ENCODE measurements around the gene CABLES1. TPM values are rescaled to one million over a fixed set of nuclear protein-coding genes. Genes with fewer than 3 reads are reported as not detected.

Gene CABLES1
- polyA plus RNA-seq, 1 donor (not counting 4 experiments of a cell fraction or from before 2014, with no cell fraction given): 1.00 TPM

GRCh38 chr18:23244401-23244800, 109.1 kb downstream of the CABLES1 start:
- no peaks in the 10 kb centered on the region for H3K27me3 ChIP-seq (ENCODE audit: control insufficient read depth, extremely low read depth, insufficient read depth, low read length)
- H3K4me2 ChIP-seq (ENCODE audit: control insufficient read depth, extremely low read depth, insufficient read depth, low read depth, low read length): no peak overlapping the region
- TF ChIP-seq CTCF (optimal IDR thresholded peaks at IDR 0.05 in 1 of 3, IDR thresholded peaks at IDR 0.05 in 1 of 3, conservative IDR thresholded peaks at IDR 0.05 in 1 of 3; ENCODE audit: extremely low read depth in 1 of 3, insufficient read depth in 2 of 3, low read length in 3 of 3) (no peak), EZH2 (IDR thresholded peaks at IDR 0.05; ENCODE audit: low read length) (no peak)
- H2AFZ ChIP-seq (ENCODE audit: control insufficient read depth, low read length): no peak overlapping the region
- no peaks in the 10 kb centered on the region for H3K79me2 ChIP-seq (ENCODE audit: control insufficient read depth, insufficient read depth, low read length)
- no peak overlapping the region for H3K9ac ChIP-seq (ENCODE audit: control insufficient read depth, extremely low read depth, insufficient read depth, low read length)
- no peaks in the 10 kb centered on the region for H4K20me1 ChIP-seq (ENCODE audit: control insufficient read depth, extremely low read depth, insufficient read depth, low read length)
- H3K9me3 ChIP-seq (ENCODE audit: control insufficient read depth, low read depth, low read length): no peaks in the 10 kb centered on the region
- DNase-seq (ENCODE audit: low read depth, low spot score): no peak
- no peaks in the 10 kb centered on the region for H3K36me3 ChIP-seq (ENCODE audit: control insufficient read depth in 2 of 2, extremely low read depth in 1 of 2, insufficient read depth in 2 of 2, low read length in 2 of 2)
- H3K27ac ChIP-seq (ENCODE audit: control insufficient read depth, insufficient read depth, low read length): no peak overlapping the region
- dilution Hi-C loops (cut with MboI; ENCODE audit: extremely low pct_ligation_motif_present, low sequenced_read_pairs): no loop called here
- peaks cover 6% of the 10 kb centered on the region for H3K4me1 ChIP-seq (ENCODE audit: control insufficient read depth, extremely low read depth, insufficient read depth, low read length)
- FAIRE-seq: no peak
- no peak overlapping the region for H3K4me3 ChIP-seq (ENCODE audit: control insufficient read depth in 2 of 3, extremely low read depth in 1 of 3, insufficient read depth in 2 of 3, low read depth in 1 of 3, low read length in 3 of 3)
- no peaks in the 10 kb centered on the region for H3K9me1 ChIP-seq (ENCODE audit: control insufficient read depth, extremely low read depth, insufficient read depth, low read length)

- no peaks in the 10 kb centered on the region for H3K9me3 ChIP-seq (ENCODE audit: control insufficient read depth, low read depth, low read length)
Observed at GRCh38 chr18:23245461-23245860, 110.2 kb downstream of the CABLES1 start.

More at GRCh38 chr18:23245461-23245860, 110.2 kb downstream of the CABLES1 start:
- no peak overlapping the region for H3K9ac ChIP-seq (ENCODE audit: control insufficient read depth, extremely low read depth, insufficient read depth, low read length)
- no peak overlapping the region for H3K27ac ChIP-seq (ENCODE audit: control insufficient read depth, insufficient read depth, low read length)
- no peaks in the 10 kb centered on the region for H4K20me1 ChIP-seq (ENCODE audit: control insufficient read depth, extremely low read depth, insufficient read depth, low read length)
- H2AFZ ChIP-seq (ENCODE audit: control insufficient read depth, low read length): no peak overlapping the region
- H3K9me1 ChIP-seq (ENCODE audit: control insufficient read depth, extremely low read depth, insufficient read depth, low read length): no peaks in the 10 kb centered on the region
- dilution Hi-C loops (cut with MboI; ENCODE audit: extremely low pct_ligation_motif_present, low sequenced_read_pairs): no loop called here
- no peaks in the 10 kb centered on the region for H3K36me3 ChIP-seq (ENCODE audit: control insufficient read depth in 2 of 2, extremely low read depth in 1 of 2, insufficient read depth in 2 of 2, low read length in 2 of 2)
- H3K79me2 ChIP-seq (ENCODE audit: control insufficient read depth, insufficient read depth, low read length): no peaks in the 10 kb centered on the region
- no peak overlapping the region for H3K4me2 ChIP-seq (ENCODE audit: control insufficient read depth, extremely low read depth, insufficient read depth, low read depth, low read length)
- FAIRE-seq (no peak), DNase-seq (ENCODE audit: low read depth, low spot score) (no peak)
- H3K4me1 ChIP-seq (ENCODE audit: control insufficient read depth, extremely low read depth, insufficient read depth, low read length): peaks cover 6% of the 10 kb centered on the region
- TF ChIP-seq CTCF (optimal IDR thresholded peaks at IDR 0.05 in 1 of 3, IDR thresholded peaks at IDR 0.05 in 1 of 3, conservative IDR thresholded peaks at IDR 0.05 in 1 of 3; ENCODE audit: extremely low read depth in 1 of 3, insufficient read depth in 2 of 3, low read length in 3 of 3) (no peak), EZH2 (IDR thresholded peaks at IDR 0.05; ENCODE audit: low read length) (no peak)
- H3K4me3 ChIP-seq (ENCODE audit: control insufficient read depth in 2 of 3, extremely low read depth in 1 of 3, insufficient read depth in 2 of 3, low read depth in 1 of 3, low read length in 3 of 3): no peak overlapping the region
- no peaks in the 10 kb centered on the region for H3K27me3 ChIP-seq (ENCODE audit: control insufficient read depth, extremely low read depth, insufficient read depth, low read length)

Data from keratinocyte (primary cell).